22Rv1 (cell line): ENCODE results near the gene PRTN3.

Experiments
- CTCF ChIP-seq: fragments of 450-650 bp; IDR thresholded peaks from 2 replicates; pipeline ENCODE4 v1.5.1; 2017; ENCODE audit warnings: mild to moderate bottlenecking
- ZFX ChIP-seq: fragments of 450-650 bp; IDR thresholded peaks from 2 replicates; pipeline ENCODE4 v1.6.1; 2017; ENCODE audit warnings: antibody characterized with exemption, borderline replicate concordance

- TF ChIP-seq CTCF (peak; percentile 20), ZFX (no peak)
These were observed 56.7 kb downstream of the PRTN3 start for GRCh38 chr19:897442-898039.
